HepG2 (cell line): ENCODE data around the gene ARPIN. TPM values are rescaled to one million over a fixed set of nuclear protein-coding genes. Genes with fewer than 3 reads are reported as not detected.

ENCODE experiments used
- ATF2 ChIP-seq: sonication (generic); formaldehyde crosslinking; IDR thresholded peaks from 2 replicates; pipeline ENCODE4 v1.4.0; 2020; ENCODE audit warnings: missing genetic modification reagents
- CEBPB ChIP-seq: IDR thresholded peaks from 2 replicates; pipeline ENCODE4 v1.6.1; 2011; ENCODE audit warnings: low read depth, low read length, improper control_type of control experiment, borderline replicate concordance
- CREBL2 ChIP-seq: sonication (generic); formaldehyde crosslinking; IDR thresholded peaks from 2 replicates; pipeline ENCODE4 v1.8.1; 2023; ENCODE audit warnings: missing genetic modification reagents, mild to moderate bottlenecking, borderline replicate concordance
- HNF4G ChIP-seq, 2 experiments: sonication (generic) in 1 of 2; formaldehyde crosslinking in 1 of 2; IDR thresholded peaks; 2 replicates each; pipeline versions ENCODE4 v1.4.0 to v1.6.1; 2011 to 2020; ENCODE audit warnings: borderline replicate concordance in 2 of 2, low read depth in 2 of 2, mild to moderate bottlenecking in 2 of 2, low read length in 1 of 2, missing genetic modification reagents in 1 of 2, moderate library complexity in 1 of 2
- NCOA2 ChIP-seq: sonication (generic); formaldehyde crosslinking; IDR thresholded peaks from 2 replicates; pipeline ENCODE4 v1.8.0; 2022; ENCODE audit warnings: inconsistent platforms
- ZBTB42 ChIP-seq: sonication (generic); formaldehyde crosslinking; IDR thresholded peaks from 2 replicates; pipeline ENCODE4 v1.5.0; 2020; ENCODE audit warnings: mild to moderate bottlenecking, missing genetic modification reagents
- ZFYVE20 ChIP-seq: sonication (generic); formaldehyde crosslinking; IDR thresholded peaks from 2 replicates; pipeline ENCODE4 v1.8.0; 2023; ENCODE audit warnings: low read depth, mild to moderate bottlenecking, moderate library complexity, missing genetic modification reagents, borderline replicate concordance
- ZNF101 ChIP-seq: sonication (generic); formaldehyde crosslinking; IDR thresholded peaks from 2 replicates; pipeline ENCODE4 v1.4.0; 2020; ENCODE audit warnings: mild to moderate bottlenecking, low read depth, missing genetic modification reagents, borderline replicate concordance
- ZNF12 ChIP-seq: sonication (generic); formaldehyde crosslinking; IDR thresholded peaks from 2 replicates; pipeline ENCODE4 v1.5.0; 2020; ENCODE audit warnings: missing genetic modification reagents
- polyA plus RNA-seq, 8 experiments: library from polyadenylated mRNA; depleted of rRNA in 3 of 8; stranded (reverse) in 7 of 8; unstranded in 1 of 8; fragments of >200 nt; fragmentation: Illumina TruSeq in 4 of 8; extraction: Trizol in 4 of 8; gene quantifications; 2 replicates each; pipeline versions ENCODE4 v1.2.1 to v1.2.3, GENCODE V29; 2011 to 2016; ENCODE audit warnings: low read depth in 4 of 8, missing spikeins in 1 of 8, mixed read lengths in 1 of 8; ENCODE audit not compliant: insufficient read depth in 1 of 8
- total RNA-seq, 5 experiments: library from RNA; depleted of rRNA; stranded (reverse); fragments of >200 nt; fragmentation: Illumina TruSeq; extraction: Trizol; gene quantifications; 2 replicates each; pipeline ENCODE4 v1.2.3, GENCODE V29; 2016; ENCODE audit warnings: low read depth in 1 of 5
- TF ChIP-seq, protein P1 (sequence below), 2 experiments: sonication (generic) in 1 of 2; formaldehyde crosslinking in 1 of 2; IDR thresholded peaks; 2 replicates each; pipeline versions ENCODE4 v1.4.0 to v1.6.1; 2016 to 2020; ENCODE audit warnings: borderline replicate concordance in 1 of 2, low read depth in 1 of 2, mild to moderate bottlenecking in 1 of 2, missing genetic modification reagents in 1 of 2
- TF ChIP-seq, protein P2 (sequence below): sonication (generic); formaldehyde crosslinking; IDR thresholded peaks from 2 replicates; pipeline ENCODE4 v1.4.0; 2020; ENCODE audit warnings: missing genetic modification reagents, mild to moderate bottlenecking, borderline replicate concordance
- TF ChIP-seq, protein P3 (sequence below): IDR thresholded peaks from 2 replicates; pipeline ENCODE4 v1.6.1; 2018; ENCODE audit warnings: missing genetic modification reagents, mild to moderate bottlenecking, missing compliant biosample characterization

Gene ARPIN
- total and polyA plus RNA-seq, 2 of the 13 experiments (the other 11 are each of a cell fraction or from before 2014, with no cell fraction given): 2.8 to 5.0 TPM

DNA sequence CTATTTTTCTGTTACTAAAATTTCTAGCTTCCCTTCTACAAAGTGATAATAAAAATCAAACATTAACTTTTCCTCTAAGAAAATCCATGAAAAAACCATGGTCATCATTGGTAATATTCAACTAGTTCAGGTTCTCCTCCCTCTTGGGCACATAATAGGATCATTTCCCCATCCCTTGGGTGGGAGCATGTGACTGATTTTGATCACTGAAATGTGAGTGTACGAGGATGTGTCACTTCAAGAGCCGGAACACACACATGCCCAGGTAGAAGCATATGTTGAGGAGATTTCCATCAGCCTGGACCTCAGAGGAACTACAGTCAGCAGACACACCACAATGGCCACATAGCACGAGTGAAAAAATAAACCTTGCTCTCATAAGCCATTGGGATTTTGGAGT lies 55.1 kb downstream of the ARPIN start (continued):
- TF ChIP-seq, protein P1, sequence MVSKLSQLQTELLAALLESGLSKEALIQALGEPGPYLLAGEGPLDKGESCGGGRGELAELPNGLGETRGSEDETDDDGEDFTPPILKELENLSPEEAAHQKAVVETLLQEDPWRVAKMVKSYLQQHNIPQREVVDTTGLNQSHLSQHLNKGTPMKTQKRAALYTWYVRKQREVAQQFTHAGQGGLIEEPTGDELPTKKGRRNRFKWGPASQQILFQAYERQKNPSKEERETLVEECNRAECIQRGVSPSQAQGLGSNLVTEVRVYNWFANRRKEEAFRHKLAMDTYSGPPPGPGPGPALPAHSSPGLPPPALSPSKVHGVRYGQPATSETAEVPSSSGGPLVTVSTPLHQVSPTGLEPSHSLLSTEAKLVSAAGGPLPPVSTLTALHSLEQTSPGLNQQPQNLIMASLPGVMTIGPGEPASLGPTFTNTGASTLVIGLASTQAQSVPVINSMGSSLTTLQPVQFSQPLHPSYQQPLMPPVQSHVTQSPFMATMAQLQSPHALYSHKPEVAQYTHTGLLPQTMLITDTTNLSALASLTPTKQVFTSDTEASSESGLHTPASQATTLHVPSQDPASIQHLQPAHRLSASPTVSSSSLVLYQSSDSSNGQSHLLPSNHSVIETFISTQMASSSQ (IDR thresholded peaks at IDR 0.05; ENCODE audit: low read depth): peak; percentile 80
- TF ChIP-seq, protein P1 (CRISPR knock-in tag; IDR thresholded peaks at IDR 0.05; ENCODE audit: borderline replicate concordance): peak; percentile 66; the same call in 1 of the 2 replicates
- TF ChIP-seq ZNF12: peak; percentile 86
- 0 out of 2 replicates have a peak, but pooled peaks have one; percentile 7 for TF ChIP-seq HNF4G (IDR thresholded peaks at IDR 0.05; ENCODE audit: borderline replicate concordance, low read depth, low read length)
- TF ChIP-seq HNF4G (CRISPR knock-in tag; IDR thresholded peaks at IDR 0.05; ENCODE audit: borderline replicate concordance, low read depth): no peak
- TF ChIP-seq CEBPB: 0 out of 2 replicates have a peak, but pooled peaks have one; percentile 2
- TF ChIP-seq, protein P2, sequence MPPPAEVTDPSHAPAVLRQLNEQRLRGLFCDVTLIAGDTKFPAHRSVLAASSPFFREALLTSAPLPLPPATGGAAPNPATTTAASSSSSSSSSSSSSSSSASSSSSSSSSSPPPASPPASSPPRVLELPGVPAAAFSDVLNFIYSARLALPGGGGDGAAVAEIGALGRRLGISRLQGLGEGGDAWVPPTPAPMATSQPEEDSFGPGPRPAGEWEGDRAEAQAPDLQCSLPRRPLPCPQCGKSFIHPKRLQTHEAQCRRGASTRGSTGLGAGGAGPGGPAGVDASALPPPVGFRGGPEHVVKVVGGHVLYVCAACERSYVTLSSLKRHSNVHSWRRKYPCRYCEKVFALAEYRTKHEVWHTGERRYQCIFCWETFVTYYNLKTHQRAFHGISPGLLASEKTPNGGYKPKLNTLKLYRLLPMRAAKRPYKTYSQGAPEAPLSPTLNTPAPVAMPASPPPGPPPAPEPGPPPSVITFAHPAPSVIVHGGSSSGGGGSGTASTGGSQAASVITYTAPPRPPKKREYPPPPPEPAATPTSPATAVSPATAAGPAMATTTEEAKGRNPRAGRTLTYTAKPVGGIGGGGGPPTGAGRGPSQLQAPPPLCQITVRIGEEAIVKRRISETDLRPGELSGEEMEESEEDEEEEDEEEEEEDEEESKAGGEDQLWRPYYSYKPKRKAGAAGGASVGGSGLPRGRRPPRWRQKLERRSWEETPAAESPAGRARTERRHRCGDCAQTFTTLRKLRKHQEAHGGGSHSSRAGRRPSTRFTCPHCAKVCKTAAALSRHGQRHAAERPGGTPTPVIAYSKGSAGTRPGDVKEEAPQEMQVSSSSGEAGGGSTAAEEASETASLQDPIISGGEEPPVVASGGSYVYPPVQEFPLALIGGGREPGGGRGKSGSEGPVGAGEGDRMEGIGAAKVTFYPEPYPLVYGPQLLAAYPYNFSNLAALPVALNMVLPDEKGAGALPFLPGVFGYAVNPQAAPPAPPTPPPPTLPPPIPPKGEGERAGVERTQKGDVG (CRISPR knock-in tag): no peak
- TF ChIP-seq ZBTB42 (CRISPR knock-in tag): no peak
- TF ChIP-seq NCOA2 (CRISPR knock-in tag): peak; percentile 54; the same call in 1 of the 2 replicates
- TF ChIP-seq CREBL2 (CRISPR knock-in tag): no peak
- TF ChIP-seq, protein P3, sequence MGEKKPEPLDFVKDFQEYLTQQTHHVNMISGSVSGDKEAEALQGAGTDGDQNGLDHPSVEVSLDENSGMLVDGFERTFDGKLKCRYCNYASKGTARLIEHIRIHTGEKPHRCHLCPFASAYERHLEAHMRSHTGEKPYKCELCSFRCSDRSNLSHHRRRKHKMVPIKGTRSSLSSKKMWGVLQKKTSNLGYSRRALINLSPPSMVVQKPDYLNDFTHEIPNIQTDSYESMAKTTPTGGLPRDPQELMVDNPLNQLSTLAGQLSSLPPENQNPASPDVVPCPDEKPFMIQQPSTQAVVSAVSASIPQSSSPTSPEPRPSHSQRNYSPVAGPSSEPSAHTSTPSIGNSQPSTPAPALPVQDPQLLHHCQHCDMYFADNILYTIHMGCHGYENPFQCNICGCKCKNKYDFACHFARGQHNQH (CRISPR knock-in tag): 0 out of 2 replicates have a peak, but pooled peaks have one; percentile 41
- TF ChIP-seq ZFYVE20 (CRISPR knock-in tag): no peak
- no peak for TF ChIP-seq ZNF101 (CRISPR knock-in tag)
- TF ChIP-seq ATF2: 0 out of 2 replicates have a peak, but pooled peaks have one; percentile 27
